T-helper 2 cell (primary cell): ENCODE results near the gene CARMIL1.
"Not testable (repeated sequence)": the region's sequence is repeated elsewhere in the genome, so short reads cannot be mapped to it uniquely, and the experiment has no call there.

Experiments used
- DNase-seq, 5 experiments: peaks; one replicate each; pipeline versions ENCODE4 v3.0.0 to v3.0.0-alpha.2; 2012 to 2022

The CARMIL1 gene

GRCh38 chr6:25277857-25278256 lies 1.3 kb upstream of the CARMIL1 start:
- DNase-seq = no peak

GRCh38 chr6:25278261-25278913 lies 787 bp upstream of the CARMIL1 start:
- no peak for DNase-seq

- peak in 1 of 5 experiments; percentile 7 for DNase-seq
Observed at GRCh38 chr6:25279748-25280343, 672 bp downstream of the CARMIL1 start.

GRCh38 chr6:25280344-25281074 lies 1.3 kb downstream of the CARMIL1 start:
- peak in 1 of 5 experiments; percentile 5 for DNase-seq

GRCh38 chr6:25286891-25287290 lies 7.7 kb downstream of the CARMIL1 start:
- DNase-seq = no peak

- DNase-seq = no peak
Observed at GRCh38 chr6:25287941-25288340, 8.8 kb downstream of the CARMIL1 start.

GRCh38 chr6:25288518-25288917 lies 9.3 kb downstream of the CARMIL1 start:
- no peak for DNase-seq

GRCh38 chr6:25290306-25291060 lies 11.3 kb downstream of the CARMIL1 start:
- DNase-seq = no peak

GRCh38 chr6:25292384-25292783 lies 13.2 kb downstream of the CARMIL1 start:
- DNase-seq = no peak

- no peak for DNase-seq
Observed at GRCh38 chr6:25295651-25296050, 16.5 kb downstream of the CARMIL1 start.

- no peak for DNase-seq
Observed at GRCh38 chr6:25296217-25296905, 17.2 kb downstream of the CARMIL1 start.

- DNase-seq = no peak
Observed at GRCh38 chr6:25297039-25297441, 17.9 kb downstream of the CARMIL1 start.

GRCh38 chr6:25297823-25298522 lies 18.8 kb downstream of the CARMIL1 start:
- DNase-seq = no peak

- DNase-seq = not testable (repeated sequence)
Observed at GRCh38 chr6:25298523-25298865, 19.3 kb downstream of the CARMIL1 start.

- DNase-seq = no peak
Observed at GRCh38 chr6:25301362-25301761, 22.2 kb downstream of the CARMIL1 start.

- DNase-seq = no peak
Observed at GRCh38 chr6:25302151-25302550, 23.0 kb downstream of the CARMIL1 start.

GRCh38 chr6:25302677-25303128 lies 23.5 kb downstream of the CARMIL1 start:
- DNase-seq = no peak

GRCh38 chr6:25303254-25303653 lies 24.1 kb downstream of the CARMIL1 start:
- DNase-seq = no peak

GRCh38 chr6:25306379-25306778 lies 27.2 kb downstream of the CARMIL1 start:
- no peak for DNase-seq

- DNase-seq = no peak
Observed at GRCh38 chr6:25307805-25308494, 28.8 kb downstream of the CARMIL1 start.

- DNase-seq = no peak
Observed at GRCh38 chr6:25309886-25310285, 30.7 kb downstream of the CARMIL1 start.
